H7 (cell line): Measurements from ENCODE around the gene TRIM17. TPM values are rescaled to one million over a fixed set of nuclear protein-coding genes. Genes with fewer than 3 reads are reported as not detected.

Experiments
- DNase-seq: peaks from one replicate; pipeline ENCODE4 v3.0.0; 2012
- H3K27me3 ChIP-seq: 2 replicates; pipeline ENCODE4 v1.6.0; 2011; ENCODE audit warnings: mild to moderate bottlenecking, low read length; ENCODE audit not compliant: control insufficient read depth, insufficient read depth
- H3K36me3 ChIP-seq: replicated peaks from 2 replicates; pipeline ENCODE4 v1.5.1; 2011; ENCODE audit warnings: low read length; ENCODE audit not compliant: control insufficient read depth, insufficient read depth
- H3K4me3 ChIP-seq: 2 replicates; pipeline ENCODE4 v1.5.1; 2011; ENCODE audit warnings: low read depth, mild to moderate bottlenecking, control low read depth, low read length, moderate library complexity; ENCODE audit not compliant: insufficient read depth
- total RNA-seq: library from RNA; depleted of rRNA; stranded (reverse); fragments of >200 nt; shearing (Covaris generic); gene quantifications from 2 replicates; pipeline ENCODE4 v1.2.3, GENCODE V29; 2014; rRNA removed

TRIM17 gene, protein sequence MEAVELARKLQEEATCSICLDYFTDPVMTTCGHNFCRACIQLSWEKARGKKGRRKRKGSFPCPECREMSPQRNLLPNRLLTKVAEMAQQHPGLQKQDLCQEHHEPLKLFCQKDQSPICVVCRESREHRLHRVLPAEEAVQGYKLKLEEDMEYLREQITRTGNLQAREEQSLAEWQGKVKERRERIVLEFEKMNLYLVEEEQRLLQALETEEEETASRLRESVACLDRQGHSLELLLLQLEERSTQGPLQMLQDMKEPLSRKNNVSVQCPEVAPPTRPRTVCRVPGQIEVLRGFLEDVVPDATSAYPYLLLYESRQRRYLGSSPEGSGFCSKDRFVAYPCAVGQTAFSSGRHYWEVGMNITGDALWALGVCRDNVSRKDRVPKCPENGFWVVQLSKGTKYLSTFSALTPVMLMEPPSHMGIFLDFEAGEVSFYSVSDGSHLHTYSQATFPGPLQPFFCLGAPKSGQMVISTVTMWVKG
- 4.9 and 5.6 TPM in 2 replicates for total RNA-seq

DNA sequence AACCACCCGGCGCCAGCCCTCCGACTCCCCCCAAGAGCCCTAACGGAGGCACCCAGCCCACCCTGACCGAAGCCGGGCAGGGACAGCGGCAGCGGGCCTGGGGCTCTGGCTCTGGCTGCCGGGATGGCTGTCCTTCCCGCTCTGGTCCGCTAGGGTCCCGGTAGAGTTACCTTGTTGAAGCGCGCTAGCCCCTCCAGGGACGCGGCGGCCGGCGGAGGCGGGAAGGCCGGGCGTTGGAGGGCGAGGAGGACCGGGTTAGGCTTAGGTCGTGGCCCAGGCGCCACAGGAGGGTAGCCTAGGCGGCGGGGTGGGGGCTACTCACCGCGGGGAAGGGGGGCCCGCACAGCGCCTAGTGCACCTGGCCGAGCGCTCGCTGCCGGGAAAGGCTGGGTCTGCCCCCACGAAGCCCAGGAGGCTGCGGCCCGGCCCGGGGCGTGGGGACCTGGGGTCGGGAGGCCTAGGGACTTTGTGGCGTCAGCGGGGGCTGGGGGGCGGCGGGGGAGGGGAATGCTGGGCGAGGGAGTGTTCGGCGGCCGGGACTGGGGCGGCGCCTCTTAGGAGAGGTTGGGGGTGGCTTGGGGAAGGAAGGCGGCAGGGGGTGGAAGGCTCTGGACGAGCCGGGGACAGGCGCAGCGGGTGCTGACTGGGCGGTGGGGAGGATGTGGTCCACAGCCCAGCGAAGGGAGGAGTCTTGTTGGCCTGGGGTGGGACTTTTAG lies at the start of gene TRIM17:
Gene TRIM17 (minus strand): TSS at position 645 of the 717 bp plus-strand sequence. CDS start 1,789 bp downstream, outside the sequence.
- peak within 1 kb of the TSS; percentile 57 for H3K4me3 ChIP-seq
- DNase-seq = peak; percentile 94

DNA sequence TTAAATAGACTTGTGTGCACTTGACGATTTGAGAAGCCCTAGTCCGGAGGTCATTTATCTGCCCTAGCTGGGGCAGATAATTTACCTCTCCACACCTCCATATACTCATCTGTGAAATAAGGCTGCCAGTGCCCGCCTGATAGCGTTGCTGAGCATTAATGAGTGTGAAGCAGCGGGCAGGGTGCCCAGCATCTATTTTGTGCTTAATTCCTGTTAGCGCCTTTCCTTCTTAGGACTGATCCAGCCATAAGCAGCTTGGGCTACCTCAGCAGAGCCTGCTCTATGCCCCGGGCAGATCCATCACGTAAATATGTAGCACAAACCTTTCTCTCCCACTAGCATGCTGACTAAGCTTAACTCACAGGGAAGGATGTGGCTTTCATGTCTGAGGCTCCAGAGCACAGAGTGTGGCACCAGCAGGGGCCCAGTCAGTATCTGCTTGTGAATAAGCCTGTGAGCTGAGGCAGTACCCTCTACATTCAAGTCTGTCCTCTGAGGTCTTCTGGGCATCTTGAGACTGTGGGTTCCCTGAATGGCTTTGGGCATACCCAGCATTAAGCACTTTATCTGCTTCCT lies 49.0 kb upstream of the TRIM17 start:
- peaks cover 49% of the 10 kb centered on the region for H3K27me3 ChIP-seq
- H3K36me3 ChIP-seq = no peaks in the 10 kb centered on the region
- DNase-seq = no peak
- H3K4me3 ChIP-seq = no peak overlapping the region

More for the DNA sequence above, at the start of gene TRIM17:
- H3K36me3 ChIP-seq = no peaks in the 10 kb centered on the region
- peaks cover 34% of the 10 kb centered on the region for H3K27me3 ChIP-seq

DNA sequence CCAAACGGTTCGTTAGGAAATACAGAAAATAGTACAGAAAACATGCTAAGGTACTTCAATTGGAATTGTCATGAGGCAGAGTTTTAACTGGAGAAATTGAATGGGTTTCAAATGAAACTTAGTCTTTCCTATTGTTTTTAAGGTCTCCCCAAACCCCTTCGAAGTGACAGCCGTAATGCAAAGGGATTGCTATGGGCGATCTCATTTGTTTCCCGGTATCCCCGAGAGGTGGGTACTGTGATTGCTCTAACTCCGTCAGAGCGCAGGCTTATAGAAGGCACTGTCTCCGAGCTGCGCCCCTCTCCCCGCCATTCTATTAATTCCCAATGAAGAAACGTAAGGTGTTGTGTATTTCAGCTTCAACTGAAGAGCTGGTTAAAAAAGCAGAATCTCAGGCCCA lies 48.5 kb upstream of the TRIM17 start:
- H3K27me3 ChIP-seq = peaks cover 49% of the 10 kb centered on the region
- DNase-seq = no peak
- no peaks in the 10 kb centered on the region for H3K36me3 ChIP-seq
- peak overlapping the region; percentile 41 for H3K4me3 ChIP-seq

DNA sequence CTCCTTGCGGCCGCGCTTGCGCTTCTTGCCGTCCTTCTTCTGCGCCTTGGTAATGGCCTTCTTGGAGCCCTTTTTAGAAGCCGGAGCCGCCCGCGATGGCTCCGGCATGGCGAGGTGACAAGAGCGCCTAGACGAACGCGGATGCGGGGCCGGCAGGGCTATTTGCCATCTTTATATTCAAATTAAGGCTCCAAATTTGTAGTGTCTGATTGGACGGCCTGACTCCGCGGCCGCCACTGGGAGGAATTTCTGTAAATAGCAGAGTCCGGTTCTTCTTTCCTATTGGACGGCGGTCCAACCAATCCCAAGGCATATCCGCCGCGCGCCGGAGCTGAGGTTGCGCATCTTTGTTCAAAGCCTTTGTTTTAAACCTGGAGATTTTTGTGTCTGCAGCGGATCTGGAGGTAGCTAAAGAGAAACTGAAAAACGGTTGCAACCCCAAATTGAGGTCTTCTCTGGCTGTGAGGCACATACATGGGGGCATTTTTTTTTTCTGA lies 47.9 kb upstream of the TRIM17 start:
- H3K36me3 ChIP-seq = no peaks in the 10 kb centered on the region
- H3K27me3 ChIP-seq = peaks cover 46% of the 10 kb centered on the region
- peak; percentile 95 for DNase-seq
- H3K4me3 ChIP-seq = peak overlapping the region; percentile 53

DNA sequence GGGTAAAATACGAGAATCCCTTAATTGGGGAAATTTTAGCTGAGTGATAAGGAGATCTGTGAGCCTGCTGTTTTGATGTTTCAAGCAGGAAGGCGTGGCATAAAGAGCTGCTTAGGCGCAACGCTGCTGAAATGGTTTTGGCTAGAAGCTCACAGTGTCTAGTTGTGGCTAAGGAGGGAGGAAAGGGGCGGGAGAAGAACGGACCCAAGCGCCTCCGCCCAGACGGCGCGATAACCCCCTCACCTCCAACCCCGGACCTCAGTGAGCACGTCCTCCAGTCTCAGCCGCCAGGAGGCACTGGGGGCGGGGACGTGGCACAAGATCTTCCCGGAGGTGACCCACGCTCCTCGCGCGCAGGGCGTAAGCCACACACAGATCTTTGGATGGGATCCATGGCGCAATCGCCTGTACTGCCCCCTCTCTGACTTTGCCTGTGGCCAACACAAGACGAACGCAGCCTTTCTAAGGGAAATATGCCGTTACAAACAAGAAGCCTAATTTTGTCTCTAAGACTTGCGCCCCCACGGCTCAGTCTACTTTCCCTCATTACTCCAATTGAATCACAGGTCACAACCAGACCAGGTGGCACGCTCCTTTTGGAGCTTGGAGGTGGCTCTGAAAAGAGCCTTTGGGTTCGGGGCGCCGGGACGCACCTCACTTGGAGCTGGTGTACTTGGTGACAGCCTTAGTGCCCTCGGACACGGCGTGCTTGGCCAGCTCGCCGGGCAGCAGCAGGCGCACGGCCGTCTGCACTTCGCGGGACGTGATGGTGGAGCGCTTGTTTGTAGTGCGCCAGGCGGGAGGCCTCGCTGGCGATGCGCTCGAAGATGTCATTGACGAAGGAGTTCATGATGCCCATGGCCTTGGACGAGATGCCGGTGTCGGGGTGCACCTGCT lies 47.1 kb upstream of the TRIM17 start:
- peak overlapping the region; percentile 53 for H3K4me3 ChIP-seq
- H3K27me3 ChIP-seq = peaks cover 40% of the 10 kb centered on the region
- DNase-seq = peak; percentile 87
- no peaks in the 10 kb centered on the region for H3K36me3 ChIP-seq

DNA sequence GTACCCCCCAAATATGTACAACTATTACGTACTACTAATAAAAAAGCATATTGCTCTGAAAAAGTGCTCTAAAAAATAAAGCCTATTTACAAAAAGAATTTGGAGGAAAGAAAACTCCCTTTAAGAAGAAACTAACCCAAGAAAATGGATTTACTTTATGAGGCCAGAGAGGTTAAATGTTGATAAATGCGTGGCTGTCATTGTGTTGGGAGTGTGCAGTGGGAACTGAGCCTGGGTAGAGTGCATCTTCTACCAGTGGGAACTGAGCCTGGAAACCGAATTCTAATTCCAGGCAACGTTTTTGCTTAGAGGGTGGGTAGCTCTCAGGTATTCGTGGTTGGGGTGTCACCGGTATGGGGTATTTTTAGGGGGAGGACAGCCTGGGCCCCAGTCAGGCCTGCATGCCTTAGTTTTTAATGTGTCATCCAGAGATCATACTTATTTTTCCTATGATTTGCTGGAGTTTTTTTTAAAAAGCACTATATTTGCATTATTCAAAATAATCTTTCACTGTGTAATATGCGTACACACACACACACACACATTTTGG lies 46.4 kb upstream of the TRIM17 start:
- Histone ChIP-seq H3K27me3 (peaks cover 40% of the 10 kb centered on the region), H3K36me3 (no peaks in the 10 kb centered on the region), H3K4me3 (no peak overlapping the region)
- DNase-seq = no peak

DNA sequence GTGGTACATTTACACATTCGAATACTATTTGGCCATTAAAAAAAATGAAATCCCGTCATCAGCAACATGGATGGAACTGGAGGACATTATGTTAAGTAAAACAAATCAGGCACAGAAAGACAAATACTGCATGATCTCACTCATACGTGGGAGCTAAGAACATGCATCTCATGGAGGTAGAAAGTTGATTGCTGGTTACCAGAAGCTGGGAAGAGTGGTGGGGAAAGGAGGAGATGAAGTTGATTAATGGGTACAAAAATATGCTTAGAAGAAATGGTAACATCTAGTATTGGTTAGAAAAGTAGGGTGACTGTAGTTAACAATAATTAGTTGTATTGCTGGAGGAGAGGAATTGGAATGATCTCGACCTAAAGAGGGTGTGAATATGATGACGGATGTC lies 45.9 kb upstream of the TRIM17 start:
- no peaks in the 10 kb centered on the region for H3K36me3 ChIP-seq
- no peak overlapping the region for H3K4me3 ChIP-seq
- peaks cover 36% of the 10 kb centered on the region for H3K27me3 ChIP-seq
- DNase-seq = no peak

DNA sequence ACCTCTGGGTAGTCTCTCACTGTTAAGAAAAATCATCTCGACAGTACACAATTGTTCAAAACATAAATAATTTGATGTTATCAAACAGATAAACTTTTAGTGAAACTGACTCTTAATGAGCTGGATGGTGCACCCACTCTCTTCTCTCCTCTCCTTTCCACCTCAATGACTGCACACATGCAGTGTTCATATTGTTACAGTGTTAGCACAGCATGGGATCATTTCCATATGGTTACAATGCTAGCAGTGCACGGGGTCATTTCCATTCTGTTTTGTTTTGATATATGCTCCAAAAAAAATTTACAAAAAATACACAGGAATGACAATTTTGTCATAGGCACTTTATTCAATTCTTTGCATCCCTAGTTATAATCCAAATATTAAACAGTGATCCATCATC lies 44.2 kb upstream of the TRIM17 start:
- DNase-seq = no peak
- Histone ChIP-seq H3K27me3 (peaks cover 23% of the 10 kb centered on the region), H3K36me3 (no peaks in the 10 kb centered on the region), H3K4me3 (no peak overlapping the region)

DNA sequence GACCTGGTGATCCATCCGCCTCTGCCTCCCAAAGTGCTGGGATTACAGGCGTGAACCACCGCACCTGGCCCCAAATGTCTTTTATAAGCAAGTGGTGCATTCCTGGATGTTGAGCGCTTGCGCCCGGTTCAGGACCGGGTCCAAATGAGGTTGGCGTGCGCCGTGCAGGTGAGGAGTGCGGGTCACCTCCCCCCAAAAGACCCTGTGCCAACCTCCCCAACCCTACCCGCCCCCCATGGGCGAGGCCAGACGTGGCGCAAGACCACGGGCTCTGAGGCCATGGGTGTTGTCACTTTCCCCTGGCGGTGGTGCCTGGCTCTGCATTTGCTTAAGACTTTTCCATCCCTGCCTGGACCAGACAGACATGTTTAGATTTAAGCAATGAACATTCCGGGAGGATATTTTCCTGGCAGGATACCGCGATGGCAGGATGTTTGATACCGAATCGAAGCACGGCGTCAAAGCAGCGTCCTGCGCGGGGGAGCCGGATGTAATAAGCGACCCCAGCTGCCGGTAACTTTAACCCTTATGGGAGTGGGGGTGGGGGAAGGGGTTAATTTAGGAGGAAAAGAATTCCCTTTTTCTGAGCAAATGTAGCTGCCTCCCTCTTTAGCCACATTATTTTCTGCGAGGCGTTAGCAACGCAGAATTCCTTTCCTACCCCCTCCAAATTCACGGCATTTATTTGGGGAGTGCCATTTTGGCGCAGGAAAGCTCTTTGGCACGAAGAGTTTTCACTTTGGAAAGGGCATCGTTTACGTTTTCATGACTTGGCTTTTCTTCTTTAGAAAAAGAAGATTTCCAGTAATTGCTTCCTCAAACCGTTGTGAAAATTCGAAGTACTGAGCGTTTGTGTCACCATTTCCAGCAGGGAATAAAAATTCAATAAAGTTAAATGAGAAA lies 42.7 kb upstream of the TRIM17 start:
- H3K4me3 ChIP-seq = peak overlapping the region; percentile 75
- DNase-seq = peak; percentile 84
- no peaks in the 10 kb centered on the region for H3K36me3 ChIP-seq
- peaks cover 17% of the 10 kb centered on the region for H3K27me3 ChIP-seq

DNA sequence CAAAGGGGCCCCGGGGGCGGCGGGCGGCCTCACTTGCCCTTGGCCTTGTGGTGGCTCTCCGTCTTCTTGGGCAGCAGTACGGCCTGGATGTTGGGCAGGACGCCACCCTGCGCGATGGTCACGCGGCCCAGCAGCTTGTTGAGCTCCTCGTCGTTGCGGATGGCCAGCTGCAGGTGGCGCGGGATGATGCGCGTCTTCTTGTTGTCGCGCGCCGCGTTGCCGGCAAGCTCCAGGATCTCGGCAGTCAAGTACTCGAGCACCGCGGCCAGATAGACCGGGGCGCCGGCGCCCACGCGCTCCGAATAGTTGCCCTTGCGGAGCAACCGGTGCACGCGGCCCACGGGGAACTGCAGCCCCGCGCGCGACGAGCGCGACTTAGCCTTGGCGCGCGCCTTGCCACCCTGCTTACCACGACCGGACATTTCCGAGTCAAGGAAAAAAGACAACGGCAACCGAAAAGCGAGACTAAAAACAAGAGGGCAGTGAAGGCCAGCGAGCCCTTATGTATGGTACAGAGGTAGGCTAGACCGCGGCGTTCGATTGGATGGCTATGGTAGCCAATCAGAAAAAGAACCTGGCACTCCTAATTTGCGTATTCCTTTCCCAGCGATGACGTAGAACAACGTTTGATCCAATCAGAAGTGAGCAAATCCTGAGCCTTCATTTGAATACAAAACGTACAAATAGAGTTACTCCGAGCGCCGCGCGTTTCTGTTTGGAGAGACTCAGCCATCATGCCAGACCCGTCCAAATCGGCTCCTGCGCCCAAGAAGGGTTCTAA lies 40.9 kb upstream of the TRIM17 start:
- Histone ChIP-seq H3K27me3 (peaks cover 5% of the 10 kb centered on the region), H3K4me3 (peak overlapping the region; percentile 91), H3K36me3 (no peaks in the 10 kb centered on the region; the same call in 1 of the 2 replicates)
- peak; percentile 98 for DNase-seq

DNA sequence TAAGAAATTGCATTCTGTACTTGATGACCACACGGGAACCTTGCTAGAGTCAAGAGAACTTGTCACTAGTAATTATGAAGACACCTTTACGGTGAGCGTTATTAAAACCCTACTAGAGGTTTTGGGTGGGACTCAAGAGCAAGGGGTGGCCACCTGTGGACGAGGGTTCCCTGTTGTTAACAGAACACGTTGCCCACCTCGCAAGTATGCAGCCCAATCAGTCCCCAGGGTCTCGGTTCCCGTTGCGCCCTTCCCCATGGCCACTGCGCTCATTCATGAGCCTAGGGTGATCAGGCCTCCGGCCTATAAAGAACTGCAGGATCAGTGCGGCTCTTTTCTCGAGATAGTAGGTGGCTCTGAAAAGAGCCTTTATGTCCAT lies 40.3 kb upstream of the TRIM17 start:
- DNase-seq = no peak
- H3K27me3 ChIP-seq = no peaks in the 10 kb centered on the region; the same call in 1 of the 2 replicates
- H3K36me3 ChIP-seq = no peaks in the 10 kb centered on the region; the same call in 1 of the 2 replicates

More for the DNA sequence above, 40.3 kb upstream of the TRIM17 start:
- peak overlapping the region; percentile 91 for H3K4me3 ChIP-seq
